Omental fat pad (tissue), 4 donors: ENCODE results near the gene RPP25L. TPM values are rescaled to one million over a fixed set of nuclear protein-coding genes. Genes with fewer than 3 reads are reported as not detected.
A peak's percentile ranks its signal among the peaks of the same experiment; 100 is the strongest.

Experiments
- ATAC-seq: fragments of 150-250 bp; one replicate; pipeline ENCODE4 v1.9.1; 2016; ENCODE audit warnings: mild to moderate bottlenecking, moderate library complexity; ENCODE audit not compliant: low FRiP score
- DNase-seq: peaks from one replicate; pipeline ENCODE4 v3.0.0-alpha.2; 2019; ENCODE audit warnings: low spot score
- total RNA-seq, 4 donors: library from RNA; depleted of rRNA; stranded (reverse); fragments of >200 nt; gene quantifications; one replicate each; pipeline ENCODE4 v1.1.0, GENCODE V29; 2016
- TF ChIP-seq, protein P1 (sequence below), 3 donors: fragments of 450-650 bp; IDR thresholded peaks; one replicate each; pipeline ENCODE4 v1.5.1; 2016 to 2017; ENCODE audit warnings: antibody characterized with exemption in 3 of 3, mild to moderate bottlenecking in 3 of 3, moderate library complexity in 2 of 3

RPP25L gene
- total RNA-seq, 4 donors from 2014 or later, result 13.3 to 28.1 (median 23.1) TPM

DNA sequence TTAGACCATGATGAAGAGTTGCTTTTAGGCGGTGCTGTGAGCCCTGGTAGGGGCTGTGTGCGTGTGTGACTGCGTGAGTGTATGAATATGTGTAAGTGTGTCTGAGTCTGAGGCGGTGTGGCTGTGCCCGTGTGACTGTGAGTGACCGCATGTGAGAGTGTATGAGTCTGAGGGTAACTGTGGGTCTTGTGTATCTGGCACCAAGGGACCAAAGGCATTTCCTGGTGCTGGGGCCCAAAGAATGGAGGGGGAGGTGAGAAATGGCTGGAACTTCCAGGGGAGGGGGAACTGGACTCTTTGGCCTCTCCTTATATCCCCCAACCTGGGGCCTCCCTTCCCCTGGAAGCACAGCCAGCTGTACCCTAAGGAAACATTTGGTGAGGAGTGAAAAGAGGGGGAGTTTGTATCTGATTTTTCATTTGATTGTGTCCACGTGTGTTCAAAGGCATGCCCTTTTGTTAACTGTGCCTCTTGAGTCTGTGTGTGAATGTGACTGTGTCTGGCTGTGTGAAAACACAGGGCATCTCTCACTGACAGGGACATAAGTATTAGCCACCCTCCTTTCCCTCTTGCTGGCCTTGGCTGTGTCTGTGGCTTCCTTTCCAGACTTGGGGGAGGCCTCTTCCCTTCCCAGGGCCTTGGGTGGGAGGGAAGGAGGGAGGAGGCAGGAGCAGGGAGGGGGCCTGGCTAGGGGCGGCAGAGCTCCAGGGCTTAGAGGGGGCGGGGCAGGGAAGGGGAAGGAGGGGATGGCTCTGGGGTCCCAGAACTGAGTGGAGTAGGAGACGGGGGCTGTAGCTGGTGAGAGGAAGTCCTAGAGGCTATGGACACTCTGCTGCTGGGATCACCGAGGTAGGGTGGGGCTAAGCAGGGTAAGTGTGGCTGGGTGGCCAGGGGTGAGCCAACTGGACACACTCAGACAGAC is 41.5 kb upstream of the RPP25L start:
- ATAC-seq (no peak), DNase-seq (no peak)
- TF ChIP-seq, protein P1, sequence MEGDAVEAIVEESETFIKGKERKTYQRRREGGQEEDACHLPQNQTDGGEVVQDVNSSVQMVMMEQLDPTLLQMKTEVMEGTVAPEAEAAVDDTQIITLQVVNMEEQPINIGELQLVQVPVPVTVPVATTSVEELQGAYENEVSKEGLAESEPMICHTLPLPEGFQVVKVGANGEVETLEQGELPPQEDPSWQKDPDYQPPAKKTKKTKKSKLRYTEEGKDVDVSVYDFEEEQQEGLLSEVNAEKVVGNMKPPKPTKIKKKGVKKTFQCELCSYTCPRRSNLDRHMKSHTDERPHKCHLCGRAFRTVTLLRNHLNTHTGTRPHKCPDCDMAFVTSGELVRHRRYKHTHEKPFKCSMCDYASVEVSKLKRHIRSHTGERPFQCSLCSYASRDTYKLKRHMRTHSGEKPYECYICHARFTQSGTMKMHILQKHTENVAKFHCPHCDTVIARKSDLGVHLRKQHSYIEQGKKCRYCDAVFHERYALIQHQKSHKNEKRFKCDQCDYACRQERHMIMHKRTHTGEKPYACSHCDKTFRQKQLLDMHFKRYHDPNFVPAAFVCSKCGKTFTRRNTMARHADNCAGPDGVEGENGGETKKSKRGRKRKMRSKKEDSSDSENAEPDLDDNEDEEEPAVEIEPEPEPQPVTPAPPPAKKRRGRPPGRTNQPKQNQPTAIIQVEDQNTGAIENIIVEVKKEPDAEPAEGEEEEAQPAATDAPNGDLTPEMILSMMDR (IDR thresholded peaks at IDR 0.05), result no peak

DNA sequence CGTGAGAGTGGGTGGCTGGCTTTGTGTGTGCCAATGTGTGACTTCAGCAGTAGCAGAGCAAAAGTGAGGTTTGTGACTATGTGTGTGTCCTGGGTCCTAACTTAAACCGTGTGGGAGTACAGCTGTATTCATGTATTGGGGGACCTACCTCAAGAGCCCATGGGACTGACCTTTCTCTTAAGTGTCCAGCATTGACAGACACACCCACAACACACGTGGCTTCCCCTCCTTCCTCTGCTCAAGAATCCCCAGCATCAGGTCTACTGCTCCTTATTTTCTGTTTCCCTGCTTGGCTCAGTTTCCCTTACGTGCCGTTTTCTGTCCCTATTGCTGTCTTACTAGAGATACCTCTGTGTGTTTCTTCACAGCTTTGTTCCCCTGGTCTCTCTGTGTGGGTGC is 40.7 kb upstream of the RPP25L start:
- DNase-seq, result no peak
- TF ChIP-seq, protein P1 (IDR thresholded peaks at IDR 0.05), result no peak
- no peak for ATAC-seq

DNA sequence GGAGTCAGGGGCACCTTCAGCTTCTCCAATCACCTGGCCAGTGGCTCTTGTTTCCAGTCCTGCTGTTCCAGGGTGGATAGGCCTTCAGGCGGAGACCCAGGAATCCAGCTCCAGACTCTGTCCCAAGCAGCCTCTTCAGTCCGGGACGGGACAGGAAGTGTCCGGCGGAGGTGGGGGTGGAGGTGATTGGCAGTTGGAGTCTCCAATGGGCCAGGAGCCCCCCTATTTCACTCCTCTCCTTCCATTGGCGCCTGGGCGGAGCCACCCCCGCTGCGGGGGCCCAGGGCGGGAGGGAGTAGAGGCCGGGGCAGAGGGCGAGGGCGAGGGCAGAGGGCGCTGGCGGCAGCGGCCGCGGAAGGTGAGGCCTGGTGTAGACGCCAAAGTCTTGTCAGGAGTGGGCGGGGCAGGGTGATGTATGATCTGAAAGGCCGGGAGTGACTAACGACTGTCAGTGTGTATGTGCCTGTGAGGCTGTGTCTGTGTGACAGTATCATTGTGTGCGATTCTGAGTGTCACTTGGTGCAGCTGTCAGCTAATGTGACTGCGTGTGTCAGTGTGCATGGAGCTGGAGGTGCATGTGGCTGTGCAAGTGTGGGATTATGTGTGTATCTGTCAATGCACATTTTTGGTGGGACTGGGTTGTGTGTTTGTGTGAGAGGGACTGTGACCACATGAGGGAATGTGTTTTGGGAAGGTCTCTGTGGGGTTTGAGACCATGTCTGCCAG is 40.1 kb upstream of the RPP25L start, which contains the start of gene IL11RA:
Gene IL11RA, plus strand, starts transcription at position 310 of the 726 bp plus-strand sequence. CDS start 3,033 bp downstream, outside the sequence.
- DNase-seq, result peak; percentile 44
- TF ChIP-seq, protein P1 (IDR thresholded peaks at IDR 0.05), result no peak
- peak; percentile 63 for ATAC-seq

DNA sequence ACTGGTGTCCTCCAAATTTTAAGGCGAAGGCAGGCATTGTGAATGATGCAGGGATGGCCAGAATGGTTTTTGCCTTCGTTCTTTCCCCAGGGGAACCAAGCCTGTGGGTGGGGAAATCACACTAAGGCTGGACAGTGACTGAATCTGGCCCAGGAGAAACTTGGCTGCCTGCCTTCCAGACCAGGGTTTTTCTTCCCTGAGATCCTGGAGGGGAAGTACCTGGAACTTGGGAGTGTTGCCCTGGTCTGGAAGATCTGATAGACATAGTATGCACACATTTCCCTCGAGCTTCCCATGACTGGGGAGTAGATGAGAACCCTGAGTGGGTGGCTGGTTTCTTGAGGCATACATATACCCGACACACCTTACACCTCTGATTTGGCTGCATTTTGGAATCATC is 39.4 kb upstream of the RPP25L start:
- ATAC-seq, result peak; percentile 12
- TF ChIP-seq, protein P1 (IDR thresholded peaks at IDR 0.05), result no peak
- no peak for DNase-seq

DNA sequence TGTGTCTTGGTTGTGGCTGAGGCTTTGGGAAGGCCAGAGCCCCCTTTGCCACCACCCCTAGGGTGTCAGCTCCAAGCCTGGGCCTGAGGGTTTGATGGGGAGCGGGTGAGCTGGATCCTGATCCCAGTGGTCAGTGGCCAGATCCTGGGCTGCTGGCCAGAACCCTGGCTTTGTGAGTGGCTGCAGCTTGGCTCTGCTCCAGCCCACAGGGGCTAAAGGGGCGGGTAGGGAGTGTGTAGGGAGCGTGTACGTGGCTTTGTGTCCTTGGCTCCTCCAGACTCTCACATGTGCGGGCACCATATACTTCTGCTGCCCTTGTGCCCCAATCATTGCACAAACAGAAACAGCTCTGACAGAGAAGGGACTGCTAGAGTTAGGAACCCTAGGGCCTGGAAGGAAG is 38.9 kb upstream of the RPP25L start:
- DNase-seq (no peak), ATAC-seq (no peak)
- TF ChIP-seq, protein P1 (IDR thresholded peaks at IDR 0.05), result no peak

DNA sequence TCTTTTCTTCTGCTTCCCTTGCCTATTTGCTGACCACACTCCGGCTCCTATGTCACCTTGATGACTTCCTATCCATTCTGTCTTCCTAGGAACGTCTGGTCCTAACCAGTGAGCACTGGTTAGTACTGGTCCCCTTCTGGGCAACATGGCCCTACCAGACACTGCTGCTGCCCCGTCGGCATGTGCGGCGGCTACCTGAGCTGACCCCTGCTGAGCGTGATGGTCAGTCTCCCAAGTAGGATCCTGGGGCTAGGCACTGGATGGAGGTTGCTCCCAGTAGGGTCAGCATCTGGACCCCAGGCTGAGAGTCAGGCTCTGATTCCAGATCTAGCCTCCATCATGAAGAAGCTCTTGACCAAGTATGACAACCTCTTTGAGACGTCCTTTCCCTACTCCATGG is 36.8 kb upstream of the RPP25L start:
- DNase-seq (no peak), ATAC-seq (no peak)
- TF ChIP-seq, protein P1 (IDR thresholded peaks at IDR 0.05), result no peak
